Esophagus (tissue), 2 donors: Measurements from ENCODE around the gene PHF21B. TPM values are rescaled to one million over a fixed set of nuclear protein-coding genes. Genes with fewer than 3 reads are reported as not detected.

ENCODE experiments used
- H3K27ac ChIP-seq, 2 donors: one replicate each; pipeline ENCODE4 v1.5.1; 2013; ENCODE audit warnings: low read depth in 2 of 2, mild to moderate bottlenecking in 2 of 2, inconsistent platforms in 1 of 2, low read length in 1 of 2, moderate library complexity in 1 of 2
- H3K27me3 ChIP-seq, 2 donors: one replicate each; pipeline ENCODE4 v1.6.1; 2013; ENCODE audit warnings: low read length in 2 of 2, control low read depth in 1 of 2, mild to moderate bottlenecking in 1 of 2; ENCODE audit not compliant: insufficient read depth in 2 of 2, control insufficient read depth in 1 of 2
- H3K36me3 ChIP-seq, 2 donors: one replicate each; pipeline ENCODE4 v1.6.1; 2013; ENCODE audit warnings: low read length in 1 of 2; ENCODE audit not compliant: control insufficient read depth in 2 of 2, insufficient read depth in 2 of 2
- H3K4me1 ChIP-seq, 2 donors: one replicate each; pipeline ENCODE4 v1.6.1; 2013; ENCODE audit warnings: low read length in 1 of 2; ENCODE audit not compliant: control insufficient read depth in 2 of 2, insufficient read depth in 2 of 2
- H3K4me3 ChIP-seq, 2 donors: one replicate each; pipeline ENCODE4 v1.5.1; 2013; ENCODE audit warnings: low read length in 2 of 2, mild to moderate bottlenecking in 2 of 2, low read depth in 1 of 2, moderate library complexity in 1 of 2
- H3K9me3 ChIP-seq, 2 donors: one replicate each; pipeline ENCODE4 v1.6.1; 2013; ENCODE audit warnings: mild to moderate bottlenecking in 2 of 2, low read depth in 1 of 2, low read length in 1 of 2, moderate library complexity in 1 of 2; ENCODE audit not compliant: control insufficient read depth in 2 of 2, insufficient read depth in 1 of 2
- WGBS, 2 donors: extraction: QIAGEN DNeasy Blood & Tissue Kit; methylation state at CpG; one replicate each; pipeline ENCODE4 v1.1.7; 2013; 5-methylcytosine and 5-hydroxymethylcytosine counted together
- polyA plus RNA-seq, 2 donors: library from polyadenylated mRNA; stranded (reverse); fragments of 200-250 nt; gene quantifications; one replicate each; pipeline ENCODE4 v1.2.3, GENCODE V29; 2013
- donor health status: healthy with polysubstance abuse.
- donor health status: Bipolar disorder and iron deficiency.

Gene PHF21B
- polyA plus RNA-seq, 2 donors: 0.08 to 0.25 TPM

DNA sequence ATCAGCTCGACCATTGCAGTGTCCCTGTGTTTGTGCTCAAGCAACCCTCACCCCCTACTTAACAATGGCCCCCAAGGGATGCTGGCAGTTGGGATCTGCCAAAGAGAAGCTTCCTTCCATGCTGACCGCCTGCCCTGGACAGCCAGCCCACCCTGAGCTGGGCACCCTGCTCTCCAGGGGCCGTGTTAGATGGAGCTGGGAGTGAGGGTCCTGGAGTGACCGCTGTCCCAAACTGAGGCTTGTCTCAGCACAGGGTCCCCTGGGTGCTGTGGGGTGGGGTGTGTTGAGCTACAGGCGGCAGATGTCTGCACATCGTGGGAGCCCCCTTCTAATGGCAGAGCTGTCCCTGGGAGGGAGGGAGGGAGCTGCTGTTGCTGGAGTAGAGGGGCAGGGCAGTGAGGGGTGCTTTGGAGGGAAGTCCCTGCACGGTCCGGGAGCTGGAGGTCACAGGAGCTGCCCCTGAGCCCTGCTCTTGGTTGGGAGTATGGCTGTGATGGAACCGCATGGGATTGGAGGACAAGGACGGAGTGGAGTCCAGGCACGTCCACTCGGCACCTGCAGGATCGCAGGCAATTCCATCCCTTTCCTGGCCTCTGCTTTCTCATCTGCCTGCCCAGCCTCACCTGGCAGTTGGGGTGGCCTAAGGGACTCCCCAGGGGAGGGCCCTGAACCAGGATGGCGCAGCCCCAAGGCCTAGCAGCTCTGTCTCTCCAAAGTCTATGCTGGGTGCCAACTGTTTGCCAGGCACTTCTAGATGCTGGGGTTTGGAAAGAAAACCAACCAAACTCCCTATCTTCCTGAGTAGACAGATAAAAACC lies 131.1 kb downstream of the PHF21B start:
- no peaks in the 10 kb centered on the region for H3K36me3 ChIP-seq
- no peak overlapping the region for H3K4me3 ChIP-seq
- peaks cover 0 to 7% of the 10 kb centered on the region in 2 donors for H3K9me3 ChIP-seq
- H3K27me3 ChIP-seq: no peaks in the 10 kb centered on the region
- H3K4me1 ChIP-seq: no peaks in the 10 kb centered on the region
- H3K27ac ChIP-seq: no peak overlapping the region
- WGBS, 2 donors: 81% methylated on average over 14 of the region's 14 CpGs

- H3K4me3 ChIP-seq: no peak overlapping the region
- peaks cover 0 to 9% of the 10 kb centered on the region in 2 donors for H3K9me3 ChIP-seq
- H3K27ac ChIP-seq: no peak overlapping the region
- WGBS, 2 donors: 81 to 96% methylated on average over 4 of the region's 4 CpGs
- H3K36me3 ChIP-seq: no peaks in the 10 kb centered on the region
- no peaks in the 10 kb centered on the region for H3K4me1 ChIP-seq
- H3K27me3 ChIP-seq: no peaks in the 10 kb centered on the region
Measured at GRCh38 chr22:44876921-44877320, 132.9 kb downstream of the PHF21B start.

DNA sequence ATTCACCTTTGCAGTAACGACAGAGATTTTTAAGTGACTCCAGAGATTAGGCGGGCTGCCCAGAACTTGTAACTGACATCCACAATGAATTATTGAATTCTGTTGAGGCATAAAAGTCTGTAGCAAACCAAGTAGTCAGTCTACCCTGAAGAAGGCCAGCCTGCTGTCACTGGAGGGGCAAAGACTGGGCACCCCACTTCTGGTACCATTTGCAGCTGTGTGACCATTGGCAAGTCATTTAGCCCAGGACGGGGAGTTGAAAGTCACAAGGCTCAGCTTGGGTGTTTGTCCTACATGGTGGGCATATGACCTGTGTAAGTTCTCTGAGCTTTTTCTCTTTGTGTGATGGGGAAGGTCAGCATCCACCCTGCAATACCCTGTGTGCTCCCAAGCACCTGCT lies 138.0 kb downstream of the PHF21B start:
- 84% methylated on average over 3 of the region's 3 CpGs for WGBS, 2 donors
- H3K27me3 ChIP-seq: no peaks in the 10 kb centered on the region
- H3K27ac ChIP-seq: no peak overlapping the region
- H3K4me1 ChIP-seq: peaks cover 0 to 2% of the 10 kb centered on the region in 2 donors
- H3K4me3 ChIP-seq: no peak overlapping the region
- H3K36me3 ChIP-seq: no peaks in the 10 kb centered on the region
- H3K9me3 ChIP-seq: peaks cover 0 to 6% of the 10 kb centered on the region in 2 donors

DNA sequence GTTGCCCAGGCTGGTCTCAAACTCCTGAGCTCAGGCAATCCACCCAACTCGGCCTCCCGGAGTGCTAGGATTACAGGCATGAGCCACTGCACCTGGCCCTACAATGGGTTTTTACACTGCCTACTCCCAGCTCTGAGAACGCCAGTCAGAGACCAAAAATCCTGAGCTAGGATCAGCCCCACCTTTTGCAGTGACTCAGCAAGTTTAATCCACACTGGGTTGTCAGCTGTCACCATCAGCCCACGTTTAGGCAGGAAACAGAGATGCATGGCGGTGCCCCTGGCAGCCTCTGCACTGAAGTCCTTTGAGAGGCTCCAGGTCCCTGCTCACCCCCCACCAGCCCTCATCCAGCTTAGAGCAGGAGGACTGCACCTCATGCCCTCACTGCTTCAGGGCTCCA lies 139.8 kb downstream of the PHF21B start:
- Histone ChIP-seq H3K4me3 (no peak overlapping the region), H3K27me3 (no peaks in the 10 kb centered on the region), H3K9me3 (peaks cover 0 to 6% of the 10 kb centered on the region in 2 donors), H3K27ac (peak overlapping the region in 1 of 2 donors; percentile 15), H3K4me1 (peaks cover 0 to 2% of the 10 kb centered on the region in 2 donors), H3K36me3 (no peaks in the 10 kb centered on the region)
- WGBS, 2 donors: 35 to 36% methylated on average over 5 of the region's 5 CpGs

DNA sequence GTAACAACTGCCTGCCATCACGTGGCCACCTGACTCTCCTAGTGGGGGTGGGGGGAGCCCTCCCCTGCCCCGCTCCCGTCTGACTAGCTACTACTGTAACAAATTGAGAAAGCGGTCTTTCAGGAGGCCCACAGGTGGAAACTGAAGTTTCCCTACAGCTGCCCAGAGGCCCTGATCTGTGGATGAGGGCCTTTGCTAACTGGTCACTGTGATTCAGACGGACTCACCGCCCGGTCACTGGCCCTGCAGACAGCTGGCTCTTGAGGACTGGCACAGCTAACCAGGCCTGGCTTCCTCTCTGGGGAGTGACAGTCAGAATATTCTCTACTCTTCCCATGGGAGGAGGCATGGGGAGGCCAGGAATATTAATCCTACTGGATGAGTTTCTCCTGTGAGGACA lies 140.6 kb downstream of the PHF21B start:
- 86 to 88% methylated on average over 7 of the region's 7 CpGs for WGBS, 2 donors
- Histone ChIP-seq H3K27ac (no peak overlapping the region), H3K4me3 (no peak overlapping the region), H3K9me3 (peaks cover 0 to 6% of the 10 kb centered on the region in 2 donors), H3K4me1 (peaks cover 0 to 2% of the 10 kb centered on the region in 2 donors), H3K36me3 (no peaks in the 10 kb centered on the region), H3K27me3 (no peaks in the 10 kb centered on the region)

DNA sequence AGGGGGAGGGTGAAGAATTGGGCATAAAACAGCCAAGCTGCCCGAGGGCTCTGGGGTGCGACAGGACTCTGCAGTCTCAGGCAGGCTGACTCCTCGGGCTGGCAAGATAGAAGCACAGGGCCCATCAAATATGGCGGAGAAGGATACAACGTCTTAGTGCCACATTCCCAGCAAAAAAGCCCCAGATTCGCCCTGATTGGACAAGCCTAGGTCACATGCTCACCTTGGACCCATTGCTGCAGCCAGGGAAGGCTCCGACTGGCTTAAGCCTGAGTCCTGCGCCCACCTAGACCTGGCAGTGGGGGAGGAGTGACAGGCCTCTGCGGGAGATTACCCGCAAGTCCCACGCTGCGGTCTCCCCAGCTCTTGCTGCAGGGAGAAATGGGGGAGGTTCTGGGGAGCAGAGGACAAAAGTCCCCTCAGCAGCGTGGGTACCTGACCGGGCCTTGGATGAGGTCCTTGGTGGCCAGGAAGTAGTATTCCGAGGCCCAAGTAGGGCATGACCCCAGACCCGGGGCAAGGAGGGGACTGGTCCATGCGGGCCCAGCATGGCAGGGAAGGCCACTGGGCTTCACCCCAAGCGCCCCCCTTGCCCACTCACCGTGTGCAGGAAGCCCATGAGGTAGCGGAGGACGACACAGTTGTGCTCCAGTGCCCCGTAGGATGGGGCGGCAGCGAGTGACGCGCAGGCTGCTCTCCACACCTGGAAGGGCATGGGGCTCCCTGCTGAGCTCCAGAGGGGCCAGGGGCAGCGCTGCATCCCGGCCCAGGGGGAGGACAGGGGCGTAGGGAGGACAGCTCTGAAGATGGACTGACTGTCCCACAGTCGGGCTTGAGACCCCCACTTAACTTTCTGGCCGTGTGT lies 144.4 kb downstream of the PHF21B start:
- Histone ChIP-seq H3K27ac (no peak overlapping the region), H3K4me3 (no peak overlapping the region), H3K4me1 (peaks cover 0 to 2% of the 10 kb centered on the region in 2 donors), H3K9me3 (no peaks in the 10 kb centered on the region), H3K36me3 (no peaks in the 10 kb centered on the region), H3K27me3 (no peaks in the 10 kb centered on the region)
- 85 to 86% methylated on average over 31 of the region's 31 CpGs for WGBS, 2 donors

GRCh38 chr22:44862981-44863860 lies 146.6 kb downstream of the PHF21B start:
- Histone ChIP-seq H3K27me3 (no peaks in the 10 kb centered on the region), H3K36me3 (no peaks in the 10 kb centered on the region), H3K4me3 (no peak overlapping the region), H3K4me1 (peaks cover 0 to 8% of the 10 kb centered on the region in 2 donors), H3K9me3 (no peaks in the 10 kb centered on the region), H3K27ac (no peak overlapping the region)
- 89% methylated on average over 18 to 19 of the region's 19 CpGs for WGBS, 2 donors

DNA sequence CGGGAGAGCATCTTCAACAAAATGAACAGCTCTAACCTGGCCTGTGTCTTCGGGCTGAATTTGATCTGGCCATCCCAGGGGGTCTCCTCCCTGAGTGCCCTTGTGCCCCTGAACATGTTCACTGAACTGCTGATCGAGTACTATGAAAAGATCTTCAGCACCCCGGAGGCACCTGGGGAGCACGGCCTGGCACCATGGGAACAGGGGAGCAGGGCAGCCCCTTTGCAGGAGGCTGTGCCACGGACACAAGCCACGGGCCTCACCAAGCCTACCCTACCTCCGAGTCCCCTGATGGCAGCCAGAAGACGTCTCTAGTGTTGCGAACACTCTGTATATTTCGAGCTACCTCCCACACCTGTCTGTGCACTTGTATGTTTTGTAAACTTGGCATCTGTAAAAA lies 147.5 kb downstream of the PHF21B start:
- Histone ChIP-seq H3K9me3 (no peaks in the 10 kb centered on the region), H3K27me3 (no peaks in the 10 kb centered on the region), H3K4me1 (peaks cover 0 to 11% of the 10 kb centered on the region in 2 donors), H3K36me3 (no peaks in the 10 kb centered on the region), H3K4me3 (no peak overlapping the region), H3K27ac (no peak overlapping the region)
- WGBS, 2 donors: 86 to 90% methylated on average over 11 of the region's 11 CpGs

- WGBS, 2 donors: 89 to 90% methylated on average over 7 of the region's 7 CpGs
- Histone ChIP-seq H3K27me3 (no peaks in the 10 kb centered on the region), H3K36me3 (no peaks in the 10 kb centered on the region), H3K27ac (no peak overlapping the region), H3K9me3 (no peaks in the 10 kb centered on the region), H3K4me1 (peaks cover 0 to 11% of the 10 kb centered on the region in 2 donors), H3K4me3 (no peak overlapping the region)
Measured at GRCh38 chr22:44861245-44861644, 148.6 kb downstream of the PHF21B start.
